ENCODE measurements around the gene ELOVL5. TPM values are rescaled to one million over a fixed set of nuclear protein-coding genes. Genes with fewer than 3 reads are reported as not detected.
A peak's percentile ranks its signal among the peaks of the same experiment; 100 is the strongest.

Gene ELOVL5
- total RNA-seq, 4 donors from 2014 or later = 55.2 to 80.2 (median 64.8) TPM

GRCh38 chr6:53335224-53335994 lies 13.3 kb downstream of the ELOVL5 start:
- no peak for DNase-seq (ENCODE audit: extremely low spot score)
- Histone ChIP-seq H3K9me3 (no peaks in the 10 kb centered on the region), H3K36me3 (no peaks in the 10 kb centered on the region), H3K4me1 (peaks cover 16 to 68% (median 38%) of the 10 kb centered on the region in 4 donors), H3K4me3 (peak overlapping the region in 1 of 4 donors; percentile 10), H3K27ac (replicated peaks in 1 of 4) (peak overlapping the region in 1 of 4 donors; percentile 19), H3K27me3 (no peaks in the 10 kb centered on the region)
- WGBS = 73% methylated on average over 12 of the region's 12 CpGs
- TF ChIP-seq POLR2AphosphoS5 (IDR thresholded peaks at IDR 0.05) (no peak), POLR2A (IDR thresholded peaks at IDR 0.05; ENCODE audit: low read depth) (no peak), CTCF (IDR thresholded peaks at IDR 0.05) (no peak), EP300 (IDR thresholded peaks at IDR 0.05) (no peak)
- intact Hi-C loops (cut with DNase I) = no loop called here

- WGBS = 69% methylated on average over 5 of the region's 5 CpGs
- TF ChIP-seq CTCF (IDR thresholded peaks at IDR 0.05) (no peak), POLR2AphosphoS5 (IDR thresholded peaks at IDR 0.05) (no peak), EP300 (IDR thresholded peaks at IDR 0.05) (no peak), POLR2A (IDR thresholded peaks at IDR 0.05; ENCODE audit: low read depth) (no peak)
- no peaks in the 10 kb centered on the region for H3K9me3 ChIP-seq
- H3K4me1 ChIP-seq = peaks cover 19 to 59% (median 41%) of the 10 kb centered on the region in 4 donors
- intact Hi-C loops (cut with DNase I) = no loop called here
- no peaks in the 10 kb centered on the region for H3K36me3 ChIP-seq
- no peak overlapping the region for H3K27ac ChIP-seq (replicated peaks in 1 of 4)
- no peak for DNase-seq (ENCODE audit: extremely low spot score)
- H3K27me3 ChIP-seq = no peaks in the 10 kb centered on the region
- no peak overlapping the region for H3K4me3 ChIP-seq
These were observed 15.0 kb downstream of the ELOVL5 start for GRCh38 chr6:53333439-53334408.

- 78% methylated on average over 2 of the region's 2 CpGs for WGBS
- no peaks in the 10 kb centered on the region for H3K27me3 ChIP-seq
- H3K9me3 ChIP-seq = no peaks in the 10 kb centered on the region
- no peak overlapping the region for H3K27ac ChIP-seq (replicated peaks in 1 of 4)
- no peak for DNase-seq (ENCODE audit: extremely low spot score)
- TF ChIP-seq POLR2AphosphoS5 (IDR thresholded peaks at IDR 0.05) (no peak), EP300 (IDR thresholded peaks at IDR 0.05) (no peak), POLR2A (IDR thresholded peaks at IDR 0.05; ENCODE audit: low read depth) (no peak), CTCF (IDR thresholded peaks at IDR 0.05) (no peak)
- no peaks in the 10 kb centered on the region for H3K36me3 ChIP-seq
- intact Hi-C loops (cut with DNase I) = no loop called here
- no peak overlapping the region for H3K4me3 ChIP-seq
- H3K4me1 ChIP-seq = peaks cover 36 to 61% (median 49%) of the 10 kb centered on the region in 4 donors
These were observed 17.1 kb downstream of the ELOVL5 start for GRCh38 chr6:53331678-53332077.

GRCh38 chr6:53330137-53330536 lies 18.6 kb downstream of the ELOVL5 start:
- Histone ChIP-seq H3K4me1 (peaks cover 40 to 60% (median 47%) of the 10 kb centered on the region in 4 donors), H3K9me3 (no peaks in the 10 kb centered on the region), H3K27me3 (no peaks in the 10 kb centered on the region), H3K36me3 (no peaks in the 10 kb centered on the region), H3K27ac (replicated peaks in 1 of 4) (no peak overlapping the region), H3K4me3 (no peak overlapping the region)
- intact Hi-C loops (cut with DNase I) = no loop called here
- WGBS = 80% methylated on average over 1 of the region's 1 CpG
- DNase-seq (ENCODE audit: extremely low spot score) = no peak
- TF ChIP-seq POLR2AphosphoS5 (IDR thresholded peaks at IDR 0.05) = no peak
- TF ChIP-seq EP300 (IDR thresholded peaks at IDR 0.05) = no peak
- no peak for TF ChIP-seq POLR2A (IDR thresholded peaks at IDR 0.05; ENCODE audit: low read depth)
- TF ChIP-seq CTCF (IDR thresholded peaks at IDR 0.05) = no peak

Measured in esophagus muscularis mucosa (tissue), 4 donors.